Activated B cell treated with CpG ODN at 0.5 μM for 24 hours (primary cell): ENCODE measurements around the gene CFAP69. TPM values are rescaled to one million over a fixed set of nuclear protein-coding genes. Genes with fewer than 3 reads are reported as not detected.

Experiments
- ATAC-seq: fragments of 200-7000 bp; cut with Tn5 transposase; one replicate; pipeline ENCODE4 v1.10.0; 2021; ENCODE audit warnings: low read depth, mild to moderate bottlenecking, moderate library complexity
- CTCF ChIA-PET: fragments of 350-600 bp; sonication (Branson Sonifier 250); formaldehyde crosslinking; loops from one replicate; lab custom pipeline; 2021; ENCODE audit warnings: antibody characterized with exemption; lab: Charles Lee
- POLR2A ChIA-PET: fragments of 350-600 bp; sonication (Branson Sonifier 250); formaldehyde crosslinking; loops from one replicate; lab custom pipeline; 2021; ENCODE audit warnings: antibody characterized with exemption; lab: Charles Lee
- DNase-seq: peaks from one replicate; pipeline ENCODE4 v3.0.0; 2022
- H3K27ac Mint-ChIP-seq: one replicate; pipeline ENCODE4 v1.8.0; 2020; ENCODE audit warnings: mixed read lengths
- H3K27me3 Mint-ChIP-seq: one replicate; pipeline ENCODE4 v1.8.0; 2021; ENCODE audit warnings: mixed read lengths
- H3K36me3 Mint-ChIP-seq: one replicate; pipeline ENCODE4 v1.8.0; 2021; ENCODE audit warnings: low read depth, mixed read lengths
- H3K4me1 Mint-ChIP-seq: one replicate; pipeline ENCODE4 v1.8.0; 2021; ENCODE audit warnings: mixed read lengths
- H3K4me3 Mint-ChIP-seq: one replicate; pipeline ENCODE4 v1.8.0; 2020; ENCODE audit warnings: mild to moderate bottlenecking, mixed read lengths
- H3K9me3 Mint-ChIP-seq: one replicate; pipeline ENCODE4 v1.8.0; 2020; ENCODE audit warnings: mixed read lengths
- CTCF ChIP-seq: fragments of 200-600 bp; IDR thresholded peaks from one replicate; pipeline ENCODE4 v1.8.0; 2022; ENCODE audit warnings: antibody characterized with exemption, mild to moderate bottlenecking
- intact Hi-C: fragments of 100-400 bp; cut with micrococcal nuclease; formaldehyde crosslinking; loops from one replicate; pipeline ENCODE4 v1.15.1; 2024
- total RNA-seq: library from RNA; stranded (reverse); gene quantifications from 2 replicates; pipeline ENCODE4 v1.2.3, GENCODE V29; 2022

CFAP69 gene
- total RNA-seq, 1 donor from 2014 or later: 0.62 TPM

GRCh38 chr7:90320014-90320413, 75.0 kb downstream of the CFAP69 start:
- peaks cover 37% of the 10 kb centered on the region for H3K27me3 Mint-ChIP-seq
- H3K9me3 Mint-ChIP-seq: no peaks in the 10 kb centered on the region
- peaks cover 9% of the 10 kb centered on the region for H3K4me1 Mint-ChIP-seq
- ChIA-PET CTCF (no interaction called here), POLR2A (no interaction called here)
- ATAC-seq (no peak), DNase-seq (no peak)
- intact Hi-C loops: no loop called here
- no peak overlapping the region for H3K4me3 Mint-ChIP-seq
- no peak for TF ChIP-seq CTCF
- H3K36me3 Mint-ChIP-seq: no peaks in the 10 kb centered on the region
- no peak overlapping the region for H3K27ac Mint-ChIP-seq

- POLR2A ChIA-PET: no interaction called here
- ATAC-seq (no peak), DNase-seq (no peak)
- Mint-ChIP-seq H3K27me3 (peaks cover 37% of the 10 kb centered on the region), H3K27ac (no peak overlapping the region), H3K4me1 (peaks cover 9% of the 10 kb centered on the region), H3K9me3 (no peaks in the 10 kb centered on the region), H3K4me3 (no peak overlapping the region), H3K36me3 (no peaks in the 10 kb centered on the region)
- no peak for TF ChIP-seq CTCF
- CTCF ChIA-PET: no interaction called here
- intact Hi-C loops: no loop called here
Observed at GRCh38 chr7:90320418-90320800, 75.4 kb downstream of the CFAP69 start.

- H3K4me1 Mint-ChIP-seq: peaks cover 9% of the 10 kb centered on the region
- DNase-seq: no peak
- no peak for ATAC-seq
- no peak within 1 kb of the TSS for H3K27ac Mint-ChIP-seq
- H3K36me3 Mint-ChIP-seq: no peaks in the 10 kb centered on the region
- no peak for TF ChIP-seq CTCF
- intact Hi-C loops: no loop called here
- ChIA-PET POLR2A (no interaction called here), CTCF (no interaction called here)
- peaks cover 37% of the 10 kb centered on the region for H3K27me3 Mint-ChIP-seq
- H3K9me3 Mint-ChIP-seq: no peaks in the 10 kb centered on the region
- H3K4me3 Mint-ChIP-seq: no peak within 1 kb of the TSS
Observed at GRCh38 chr7:90320801-90321494, 76.0 kb downstream of the CFAP69 start, which contains the start of gene FAM237B. FAM237B (minus strand) TSS chr7:90321304; CDS start chr7:90319748, 1,556 bp downstream.

GRCh38 chr7:90322837-90323236, 77.9 kb downstream of the CFAP69 start:
- ChIA-PET POLR2A (no interaction called here), CTCF (no interaction called here)
- no peak for TF ChIP-seq CTCF
- peaks cover 37% of the 10 kb centered on the region for H3K27me3 Mint-ChIP-seq
- H3K36me3 Mint-ChIP-seq: no peaks in the 10 kb centered on the region
- intact Hi-C loops: no loop called here
- H3K27ac Mint-ChIP-seq: no peak overlapping the region
- H3K4me3 Mint-ChIP-seq: no peak overlapping the region
- H3K4me1 Mint-ChIP-seq: peaks cover 9% of the 10 kb centered on the region
- no peak for ATAC-seq
- no peaks in the 10 kb centered on the region for H3K9me3 Mint-ChIP-seq
- DNase-seq: no peak

GRCh38 chr7:90326500-90326899, 81.5 kb downstream of the CFAP69 start:
- peaks cover 16% of the 10 kb centered on the region for H3K27me3 Mint-ChIP-seq
- H3K27ac Mint-ChIP-seq: no peak overlapping the region
- no peaks in the 10 kb centered on the region for H3K9me3 Mint-ChIP-seq
- no peak overlapping the region for H3K4me3 Mint-ChIP-seq
- TF ChIP-seq CTCF: no peak
- H3K4me1 Mint-ChIP-seq: peaks cover 1% of the 10 kb centered on the region
- DNase-seq (no peak), ATAC-seq (no peak)
- intact Hi-C loops: no loop called here
- ChIA-PET CTCF (no interaction called here), POLR2A (interaction anchor here (0.7 kb wide), 1 partner anchor 14 kb away, joined by 6 read pairs; no protein-coding TSS in a partner anchor)
- H3K36me3 Mint-ChIP-seq: no peaks in the 10 kb centered on the region
